ENCODE results near the gene CDC45.

DNA sequence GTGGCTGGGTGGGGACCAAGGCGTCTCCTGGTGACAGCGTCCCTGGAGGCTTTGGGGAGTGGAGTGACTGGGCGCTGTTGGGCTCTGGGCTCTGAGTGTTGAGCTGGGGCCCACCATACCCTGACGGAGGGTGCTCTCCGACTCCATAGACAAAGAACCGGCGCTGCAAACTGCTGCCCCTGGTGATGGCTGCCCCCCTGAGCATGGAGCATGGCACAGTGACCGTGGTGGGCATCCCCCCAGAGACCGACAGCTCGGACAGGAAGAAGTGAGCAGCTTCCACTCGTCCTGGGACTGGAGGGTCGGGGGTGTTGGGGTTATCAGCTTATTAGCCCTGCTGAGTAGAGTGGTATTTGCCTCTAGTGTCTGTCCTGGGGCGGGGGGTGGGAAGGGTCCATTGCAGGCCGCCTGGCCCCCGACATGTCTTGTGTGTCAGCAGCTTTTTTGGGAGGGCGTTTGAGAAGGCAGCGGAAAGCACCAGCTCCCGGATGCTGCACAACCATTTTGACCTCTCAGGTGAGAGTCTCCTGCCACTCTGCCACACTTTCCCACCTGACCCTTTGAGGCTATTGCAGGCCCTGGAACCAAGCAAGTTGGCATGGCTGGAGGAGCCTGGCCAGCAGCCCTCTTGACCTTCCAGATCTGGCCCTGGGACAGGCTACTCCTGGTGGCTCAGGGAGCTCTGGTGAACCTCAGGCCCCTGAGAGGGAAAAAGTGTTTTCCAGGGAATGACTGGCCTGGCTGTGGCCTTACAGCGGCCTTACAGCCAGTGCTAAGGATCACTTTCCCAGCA lies 36.9 kb downstream of the CDC45 start:
- TF ChIP-seq, protein P1, sequence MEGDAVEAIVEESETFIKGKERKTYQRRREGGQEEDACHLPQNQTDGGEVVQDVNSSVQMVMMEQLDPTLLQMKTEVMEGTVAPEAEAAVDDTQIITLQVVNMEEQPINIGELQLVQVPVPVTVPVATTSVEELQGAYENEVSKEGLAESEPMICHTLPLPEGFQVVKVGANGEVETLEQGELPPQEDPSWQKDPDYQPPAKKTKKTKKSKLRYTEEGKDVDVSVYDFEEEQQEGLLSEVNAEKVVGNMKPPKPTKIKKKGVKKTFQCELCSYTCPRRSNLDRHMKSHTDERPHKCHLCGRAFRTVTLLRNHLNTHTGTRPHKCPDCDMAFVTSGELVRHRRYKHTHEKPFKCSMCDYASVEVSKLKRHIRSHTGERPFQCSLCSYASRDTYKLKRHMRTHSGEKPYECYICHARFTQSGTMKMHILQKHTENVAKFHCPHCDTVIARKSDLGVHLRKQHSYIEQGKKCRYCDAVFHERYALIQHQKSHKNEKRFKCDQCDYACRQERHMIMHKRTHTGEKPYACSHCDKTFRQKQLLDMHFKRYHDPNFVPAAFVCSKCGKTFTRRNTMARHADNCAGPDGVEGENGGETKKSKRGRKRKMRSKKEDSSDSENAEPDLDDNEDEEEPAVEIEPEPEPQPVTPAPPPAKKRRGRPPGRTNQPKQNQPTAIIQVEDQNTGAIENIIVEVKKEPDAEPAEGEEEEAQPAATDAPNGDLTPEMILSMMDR (IDR thresholded peaks at IDR 0.05): no peak
- no peak for TF ChIP-seq ZFX (IDR thresholded peaks at IDR 0.05; ENCODE audit: borderline replicate concordance)

Data from 22Rv1 (cell line).